ENCODE results near the gene CDC25B.

DNA sequence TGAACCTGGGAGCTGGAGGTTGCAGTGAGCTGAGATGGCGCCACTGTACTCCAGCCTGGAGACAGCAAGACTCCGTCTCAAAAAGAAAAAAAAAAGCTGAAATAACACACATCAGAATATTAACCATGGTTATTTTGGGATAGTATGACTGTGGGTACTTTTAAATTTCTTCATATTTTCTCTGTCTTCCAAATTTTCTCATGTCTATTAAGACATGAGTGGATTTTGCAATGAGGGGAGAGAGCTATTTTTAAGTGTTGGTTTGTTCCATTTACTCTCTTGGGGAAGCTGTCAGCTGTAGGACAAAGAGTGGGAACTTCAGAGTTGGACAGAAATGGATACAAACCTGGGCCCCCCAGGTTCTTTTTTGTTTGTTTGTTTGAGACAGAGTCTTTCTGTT lies 38.8 kb upstream of the CDC25B start:
- TF ChIP-seq, protein P1, sequence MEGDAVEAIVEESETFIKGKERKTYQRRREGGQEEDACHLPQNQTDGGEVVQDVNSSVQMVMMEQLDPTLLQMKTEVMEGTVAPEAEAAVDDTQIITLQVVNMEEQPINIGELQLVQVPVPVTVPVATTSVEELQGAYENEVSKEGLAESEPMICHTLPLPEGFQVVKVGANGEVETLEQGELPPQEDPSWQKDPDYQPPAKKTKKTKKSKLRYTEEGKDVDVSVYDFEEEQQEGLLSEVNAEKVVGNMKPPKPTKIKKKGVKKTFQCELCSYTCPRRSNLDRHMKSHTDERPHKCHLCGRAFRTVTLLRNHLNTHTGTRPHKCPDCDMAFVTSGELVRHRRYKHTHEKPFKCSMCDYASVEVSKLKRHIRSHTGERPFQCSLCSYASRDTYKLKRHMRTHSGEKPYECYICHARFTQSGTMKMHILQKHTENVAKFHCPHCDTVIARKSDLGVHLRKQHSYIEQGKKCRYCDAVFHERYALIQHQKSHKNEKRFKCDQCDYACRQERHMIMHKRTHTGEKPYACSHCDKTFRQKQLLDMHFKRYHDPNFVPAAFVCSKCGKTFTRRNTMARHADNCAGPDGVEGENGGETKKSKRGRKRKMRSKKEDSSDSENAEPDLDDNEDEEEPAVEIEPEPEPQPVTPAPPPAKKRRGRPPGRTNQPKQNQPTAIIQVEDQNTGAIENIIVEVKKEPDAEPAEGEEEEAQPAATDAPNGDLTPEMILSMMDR (IDR thresholded peaks at IDR 0.05): no peak
- no peak for TF ChIP-seq POLR2AphosphoS5 (IDR thresholded peaks at IDR 0.05)
- TF ChIP-seq POLR2A (IDR thresholded peaks at IDR 0.05): no peak

Measured in stomach (tissue), 4 donors.